Activated CD4-positive, alpha-beta memory T cell treated with anti-CD3 and anti-CD28 coated beads for 36 hours (primary cell): ENCODE measurements around the gene RAD54L. TPM values are rescaled to one million over a fixed set of nuclear protein-coding genes. Genes with fewer than 3 reads are reported as not detected.
"Not testable (repeated sequence)": the region's sequence is repeated elsewhere in the genome, so short reads cannot be mapped to it uniquely, and the experiment has no call there.

Source experiments
- CTCF ChIA-PET: fragments of 350-600 bp; sonication (Branson Sonifier 250); formaldehyde crosslinking; loops from one replicate; lab custom pipeline; 2021; ENCODE audit warnings: antibody characterized with exemption, inconsistent platforms; lab: Charles Lee
- POLR2A ChIA-PET: fragments of 350-600 bp; sonication (Branson Sonifier 250); formaldehyde crosslinking; loops from one replicate; lab custom pipeline; 2021; ENCODE audit warnings: antibody characterized with exemption; lab: Charles Lee
- DNase-seq: peaks from one replicate; pipeline ENCODE4 v3.0.0-alpha.2; 2020
- H3K27ac Mint-ChIP-seq: one replicate; pipeline ENCODE4 v1.8.0; 2021; ENCODE audit warnings: mixed read lengths
- H3K27me3 Mint-ChIP-seq: one replicate; pipeline ENCODE4 v1.8.0; 2021; ENCODE audit warnings: mixed read lengths
- H3K36me3 Mint-ChIP-seq: one replicate; pipeline ENCODE4 v1.8.0; 2021; ENCODE audit warnings: mixed read lengths
- H3K4me1 Mint-ChIP-seq: one replicate; pipeline ENCODE4 v1.8.0; 2021; ENCODE audit warnings: low read depth, mixed read lengths
- H3K4me3 Mint-ChIP-seq: one replicate; pipeline ENCODE4 v1.8.0; 2021; ENCODE audit warnings: mild to moderate bottlenecking, mixed read lengths
- H3K9me3 Mint-ChIP-seq: one replicate; pipeline ENCODE4 v1.8.0; 2021; ENCODE audit warnings: mixed read lengths
- intact Hi-C: fragments of 100-400 bp; cut with micrococcal nuclease; formaldehyde crosslinking; loops from one replicate; pipeline ENCODE4 v1.15.1; 2023
- total RNA-seq, 2 experiments: library from RNA; stranded (reverse); gene quantifications; one replicate each; pipeline ENCODE4 v1.2.3, GENCODE V29; 2021

RAD54L gene
- total RNA-seq, 2 experiments from 2014 or later = 64.9 to 65.0 TPM

DNA sequence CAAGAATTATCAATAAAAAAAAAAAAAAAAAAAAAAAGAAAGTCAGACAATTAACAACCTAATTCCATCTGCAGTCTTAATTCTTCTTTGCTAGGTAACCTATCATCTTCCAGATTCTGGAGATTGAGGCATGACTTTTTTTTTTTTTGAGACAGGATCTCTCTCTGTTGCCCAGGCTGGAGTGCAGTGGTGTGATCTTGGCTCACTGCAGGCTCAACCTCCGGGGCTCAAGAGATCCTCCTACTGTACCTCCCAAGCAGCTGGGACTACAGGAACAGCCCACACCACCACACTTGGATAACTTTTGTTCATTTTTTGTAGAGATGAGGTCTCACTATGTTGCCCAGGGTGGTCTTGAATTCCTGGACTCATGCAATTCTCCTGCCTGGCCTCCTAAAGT, 4.6 kb upstream of the RAD54L start:
- H3K4me3 Mint-ChIP-seq = no peak overlapping the region
- H3K9me3 Mint-ChIP-seq = peaks cover 6% of the 10 kb centered on the region
- peaks cover 6% of the 10 kb centered on the region for H3K4me1 Mint-ChIP-seq
- intact Hi-C loops = no loop called here
- ChIA-PET CTCF (no interaction called here), POLR2A (no interaction called here)
- H3K27me3 Mint-ChIP-seq = no peaks in the 10 kb centered on the region
- H3K27ac Mint-ChIP-seq = no peak overlapping the region
- DNase-seq = no peak
- no peaks in the 10 kb centered on the region for H3K36me3 Mint-ChIP-seq

DNA sequence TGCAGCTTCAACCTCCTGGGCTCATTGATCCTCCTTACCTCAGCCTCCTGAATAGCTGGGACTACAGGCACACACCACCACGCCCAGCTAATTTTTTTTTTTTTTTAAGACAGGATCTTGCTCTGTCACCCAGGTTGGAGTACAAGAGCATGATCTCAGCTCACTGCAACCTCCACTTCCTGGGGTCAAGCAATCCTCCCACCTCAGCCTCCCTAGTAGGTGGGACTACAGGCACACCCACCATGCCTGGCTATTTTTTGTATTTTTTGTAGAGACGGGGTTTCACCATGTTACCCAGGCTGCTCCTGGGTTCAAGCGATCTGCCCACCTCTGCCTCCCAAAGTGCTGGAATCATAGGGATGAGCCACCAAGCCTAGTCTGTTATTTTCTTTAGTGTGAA, 3.7 kb upstream of the RAD54L start:
- intact Hi-C loops, H3K27ac Mint-ChIP-seq, H3K4me3 Mint-ChIP-seq, DNase-seq, H3K9me3 Mint-ChIP-seq, H3K36me3 Mint-ChIP-seq, H3K27me3 Mint-ChIP-seq, POLR2A ChIA-PET: not testable (repeated sequence)
- H3K4me1 Mint-ChIP-seq = peaks cover 13% of the 10 kb centered on the region
- CTCF ChIA-PET = interaction anchor here (0.8 to 4.1 kb wide), 4 partner anchors 19 to 97 kb away, joined by 3 to 44 read pairs (median 4); partner anchors contain the start of gene NSUN4

DNA sequence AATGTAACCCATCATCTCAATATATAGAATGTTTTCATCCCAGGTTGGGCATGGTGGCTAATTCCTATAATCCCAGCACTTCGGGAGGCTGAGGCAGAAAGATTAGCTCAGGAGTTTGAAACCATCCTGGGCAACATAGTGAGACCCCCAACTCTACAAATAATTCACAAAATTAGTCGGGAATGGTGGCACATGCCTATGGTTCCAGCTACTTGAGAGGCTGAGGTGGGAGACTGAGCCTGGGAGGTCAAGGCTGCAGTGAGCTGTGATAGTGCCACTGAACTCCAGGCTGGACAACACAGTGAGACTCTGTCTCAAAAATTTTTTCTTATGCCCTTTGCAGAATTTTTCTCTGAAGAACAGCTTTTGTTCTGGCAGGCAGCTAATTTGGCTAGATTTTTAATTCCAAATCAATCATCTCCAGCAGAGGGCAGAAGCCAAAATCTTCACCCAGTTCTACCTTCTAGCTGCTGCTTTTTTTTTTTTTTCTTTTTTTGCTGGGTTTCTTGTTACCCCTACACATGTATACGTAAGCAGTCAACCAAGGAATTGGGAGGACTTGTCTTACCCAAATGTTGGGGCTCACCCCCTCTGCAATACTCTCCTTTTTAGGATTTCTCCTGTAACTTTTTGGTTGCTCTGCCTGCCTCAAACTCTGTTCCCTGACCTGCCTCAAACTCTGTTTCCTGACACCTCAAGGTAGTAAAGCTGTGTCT, 2.7 kb upstream of the RAD54L start:
- no peak overlapping the region for H3K4me3 Mint-ChIP-seq
- H3K27me3 Mint-ChIP-seq = no peaks in the 10 kb centered on the region
- no peaks in the 10 kb centered on the region for H3K9me3 Mint-ChIP-seq
- no peak for DNase-seq
- peaks cover 16% of the 10 kb centered on the region for H3K36me3 Mint-ChIP-seq
- CTCF ChIA-PET = interaction anchor here (0.6 to 4.1 kb wide), 16 partner anchors 10 to 609 kb away, joined by 3 to 44 read pairs (median 4); partner anchors contain the start of gene NSUN4
- H3K4me1 Mint-ChIP-seq = peaks cover 22% of the 10 kb centered on the region
- POLR2A ChIA-PET = interaction anchor here (0.7 to 1.0 kb wide), 2 partner anchors 29 to 103 kb away, joined by 3 to 10 read pairs; no protein-coding TSS in a partner anchor
- intact Hi-C loops = no loop called here
- H3K27ac Mint-ChIP-seq = no peak overlapping the region

DNA sequence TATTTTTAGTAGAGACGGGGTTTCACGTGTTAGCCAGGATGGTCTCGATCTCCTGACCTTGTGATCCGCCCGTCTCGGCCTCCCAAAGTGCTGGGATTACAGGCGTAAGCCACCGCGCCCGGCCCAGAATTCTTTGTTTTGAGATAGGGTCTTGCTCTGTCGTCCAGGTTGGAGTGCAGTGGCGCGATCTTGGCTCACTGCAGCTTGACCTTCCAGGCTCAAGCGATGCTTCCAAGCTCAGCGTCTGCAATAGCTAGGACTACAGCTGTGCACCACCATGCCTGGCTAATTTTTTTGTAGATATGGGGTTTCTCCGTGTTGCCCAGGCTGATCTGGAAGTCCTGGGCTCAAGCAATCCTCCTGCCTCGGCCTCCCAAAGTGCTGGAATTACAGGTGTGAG, 1.4 kb upstream of the RAD54L start:
- ChIA-PET CTCF (interaction anchor here (0.7 to 4.1 kb wide), 4 partner anchors 22 to 183 kb away, joined by 4 to 44 read pairs (median 10); partner anchors contain the start of gene NSUN4), POLR2A (interaction anchor here (0.6 to 2.2 kb wide), 3 partner anchors 57 to 204 kb away, joined by 3 to 16 read pairs (median 8); partner anchors contain the start of genes LRRC41, NSUN4 and UQCRH)
- Mint-ChIP-seq H3K4me1 (peaks cover 22% of the 10 kb centered on the region), H3K36me3 (peaks cover 23% of the 10 kb centered on the region), H3K4me3 (peak overlapping the region; percentile 95)
- not testable (repeated sequence) for H3K9me3 Mint-ChIP-seq, H3K27ac Mint-ChIP-seq, H3K27me3 Mint-ChIP-seq, DNase-seq
- intact Hi-C loops = loop anchor here (2.0 kb wide), 2 partner anchors 47 to 103 kb away; partner anchors contain the start of gene POMGNT1

DNA sequence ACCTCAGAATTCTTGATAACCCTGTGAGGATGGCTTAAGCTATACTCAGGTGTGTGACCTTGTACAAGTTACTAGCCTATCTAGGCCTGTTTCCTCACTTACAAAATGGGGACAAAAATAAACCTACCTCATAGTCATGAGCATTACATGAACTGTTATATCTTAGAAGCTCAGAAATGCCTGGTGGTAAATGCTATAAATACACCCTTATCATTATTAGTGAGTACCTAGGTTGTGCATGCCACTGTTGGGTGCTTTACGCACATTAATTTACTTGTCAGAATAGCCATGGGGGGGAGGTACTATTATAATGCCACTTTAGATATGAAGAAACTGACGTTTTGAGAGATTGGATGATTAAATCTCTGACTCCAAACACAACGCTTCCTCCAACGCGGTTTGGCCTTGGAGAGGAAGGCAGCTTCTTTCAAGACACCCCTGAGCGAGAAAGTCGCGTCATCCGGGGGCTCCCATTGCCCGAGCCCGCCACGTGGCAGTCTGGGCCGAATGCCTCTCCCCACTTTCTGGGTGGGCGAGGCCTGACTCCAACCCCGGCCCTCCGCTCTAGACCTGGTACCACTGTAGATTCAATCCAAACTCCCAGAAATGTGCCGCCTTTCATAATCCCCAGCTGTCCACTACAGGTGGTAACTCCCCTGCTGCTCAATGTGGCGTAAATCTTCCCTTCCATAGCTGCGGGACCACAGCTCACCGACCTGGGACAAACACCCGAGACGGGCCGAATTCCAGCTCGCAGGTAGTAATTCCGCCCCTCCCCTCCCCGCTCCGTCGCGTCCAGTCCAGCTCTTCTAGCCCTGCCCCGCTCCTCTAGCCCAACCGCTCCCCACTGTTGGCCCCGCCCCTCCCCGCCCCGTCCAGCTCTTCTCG, 771 bp upstream of the RAD54L start:
- ChIA-PET POLR2A (interaction anchor here (0.6 to 2.2 kb wide), 7 partner anchors 20 to 558 kb away, joined by 3 to 16 read pairs (median 3); partner anchors contain the start of genes LRRC41, NSUN4 and UQCRH), CTCF (interaction anchor here (0.8 to 4.1 kb wide), 8 partner anchors 22 to 101 kb away, joined by 3 to 44 read pairs (median 4); partner anchors contain the start of genes LRRC41, NSUN4 and UQCRH)
- peak; percentile 82 for DNase-seq
- H3K27ac Mint-ChIP-seq = peak overlapping the region; percentile 86
- H3K9me3 Mint-ChIP-seq = no peaks in the 10 kb centered on the region
- H3K36me3 Mint-ChIP-seq = peaks cover 27% of the 10 kb centered on the region
- no peaks in the 10 kb centered on the region for H3K27me3 Mint-ChIP-seq
- intact Hi-C loops = loop anchor here (1.0 to 2.0 kb wide), 6 partner anchors 48 to 662 kb away; partner anchors contain the start of genes LRRC41, NASP, POMGNT1 and TMEM69
- H3K4me1 Mint-ChIP-seq = peaks cover 22% of the 10 kb centered on the region
- H3K4me3 Mint-ChIP-seq = peak overlapping the region; percentile 95

DNA sequence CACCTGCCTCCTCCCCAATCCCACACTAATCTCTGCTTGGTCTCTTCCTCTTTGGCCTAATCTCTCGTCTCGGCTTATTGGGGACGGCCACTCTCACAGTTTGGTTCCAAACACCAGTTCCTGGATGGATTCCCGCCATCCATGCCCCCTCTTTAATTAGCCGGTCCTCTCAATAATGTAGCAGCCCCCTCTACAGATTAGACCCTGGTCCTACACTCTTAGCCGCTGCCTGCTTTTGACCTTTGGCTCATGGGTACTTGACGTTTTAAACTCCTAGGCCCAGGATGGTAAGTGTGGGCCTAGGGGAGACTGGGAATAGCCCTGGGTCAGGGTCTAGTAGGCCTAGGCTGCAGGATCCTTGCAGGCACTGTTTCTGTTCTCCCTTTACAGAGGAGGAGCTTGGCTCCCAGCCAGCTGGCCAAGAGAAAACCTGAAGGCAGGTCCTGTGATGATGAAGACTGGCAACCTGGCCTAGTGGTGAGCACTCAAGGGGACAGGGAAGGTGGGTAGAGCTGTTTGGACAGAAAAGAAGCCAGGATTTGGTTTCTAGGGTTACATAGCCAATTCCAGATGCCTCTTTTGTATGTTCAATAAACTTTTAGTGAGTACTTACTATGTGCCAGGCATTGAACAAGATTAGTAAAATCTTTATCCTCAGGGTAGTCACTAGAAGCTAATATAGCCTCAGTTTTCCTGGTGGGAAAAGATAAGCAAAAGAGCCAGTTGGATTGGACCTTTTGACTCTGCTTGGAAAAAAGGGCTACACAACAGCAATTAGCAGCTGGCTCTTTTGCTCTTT, 758 bp downstream of the RAD54L start:
- H3K4me3 Mint-ChIP-seq = peak overlapping the region; percentile 99
- no peaks in the 10 kb centered on the region for H3K27me3 Mint-ChIP-seq
- no peaks in the 10 kb centered on the region for H3K9me3 Mint-ChIP-seq
- H3K4me1 Mint-ChIP-seq = peaks cover 26% of the 10 kb centered on the region
- H3K36me3 Mint-ChIP-seq = peaks cover 42% of the 10 kb centered on the region
- ChIA-PET CTCF (interaction anchor here (0.6 to 2.8 kb wide), 5 partner anchors 24 to 92 kb away, joined by 3 to 16 read pairs (median 4); partner anchors contain the start of genes LRRC41, NSUN4 and UQCRH), POLR2A (interaction anchor here (2.2 kb wide), 1 partner anchor 55 kb away, joined by 16 read pairs; the partner anchor contains the start of genes LRRC41 and UQCRH)
- intact Hi-C loops = no loop called here
- peak overlapping the region; percentile 91 for H3K27ac Mint-ChIP-seq
- DNase-seq = peak; percentile 62

DNA sequence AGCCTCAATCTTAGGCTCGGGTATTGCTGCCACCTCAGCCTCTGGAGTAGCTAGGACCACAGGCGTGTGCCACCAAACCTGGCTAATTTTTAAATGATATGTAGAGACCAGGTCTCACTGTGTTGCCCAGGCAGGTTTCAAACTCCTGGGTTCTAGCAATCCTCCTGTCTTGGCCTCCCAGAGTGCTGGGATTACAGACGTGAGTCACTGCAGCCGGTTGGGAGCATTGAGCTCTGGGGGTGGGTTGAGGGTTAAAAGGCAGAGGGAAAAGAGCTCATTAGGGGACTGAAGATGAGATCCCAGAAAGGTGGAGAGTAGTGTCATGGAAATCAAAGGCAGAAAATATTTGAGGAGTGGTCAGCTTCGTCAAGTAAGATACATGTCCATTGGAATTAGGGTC, 7.1 kb downstream of the RAD54L start:
- Mint-ChIP-seq H3K27me3 (no peaks in the 10 kb centered on the region), H3K27ac (no peak overlapping the region), H3K9me3 (no peaks in the 10 kb centered on the region), H3K36me3 (peaks cover 61% of the 10 kb centered on the region), H3K4me3 (no peak overlapping the region), H3K4me1 (peaks cover 10% of the 10 kb centered on the region)
- CTCF ChIA-PET = interaction anchor here (1.4 to 1.8 kb wide), 2 partner anchors 10 to 31 kb away, joined by 5 to 7 read pairs; no protein-coding TSS in a partner anchor
- POLR2A ChIA-PET = interaction anchor here (0.6 kb wide), 1 partner anchor 13 kb away, joined by 3 read pairs; no protein-coding TSS in a partner anchor
- intact Hi-C loops = no loop called here
- no peak for DNase-seq

DNA sequence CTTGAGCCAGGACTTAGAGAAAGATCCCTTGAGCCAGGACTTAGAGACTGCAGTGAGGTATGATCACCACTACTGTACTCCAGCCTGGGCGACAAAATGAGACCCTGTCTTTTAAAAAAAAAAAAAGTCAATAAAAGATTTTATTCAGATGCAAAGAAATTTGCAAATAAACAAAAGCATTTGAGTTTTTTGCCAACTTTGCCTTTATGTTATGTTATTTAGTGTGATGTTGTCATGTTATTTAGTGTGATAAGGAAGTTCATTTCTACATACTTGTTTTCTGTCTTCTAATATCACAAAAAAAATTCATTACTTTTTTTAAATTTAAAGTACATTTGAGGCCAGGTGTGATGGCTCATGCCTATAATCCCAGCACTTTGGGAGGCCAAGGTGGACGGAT, 9.0 kb downstream of the RAD54L start:
- H3K4me1 Mint-ChIP-seq = peaks cover 9% of the 10 kb centered on the region
- no peak overlapping the region for H3K4me3 Mint-ChIP-seq
- ChIA-PET CTCF (no interaction called here), POLR2A (no interaction called here)
- no peaks in the 10 kb centered on the region for H3K27me3 Mint-ChIP-seq
- intact Hi-C loops = no loop called here
- no peak for DNase-seq
- no peaks in the 10 kb centered on the region for H3K9me3 Mint-ChIP-seq
- H3K27ac Mint-ChIP-seq = no peak overlapping the region
- H3K36me3 Mint-ChIP-seq = peaks cover 68% of the 10 kb centered on the region

DNA sequence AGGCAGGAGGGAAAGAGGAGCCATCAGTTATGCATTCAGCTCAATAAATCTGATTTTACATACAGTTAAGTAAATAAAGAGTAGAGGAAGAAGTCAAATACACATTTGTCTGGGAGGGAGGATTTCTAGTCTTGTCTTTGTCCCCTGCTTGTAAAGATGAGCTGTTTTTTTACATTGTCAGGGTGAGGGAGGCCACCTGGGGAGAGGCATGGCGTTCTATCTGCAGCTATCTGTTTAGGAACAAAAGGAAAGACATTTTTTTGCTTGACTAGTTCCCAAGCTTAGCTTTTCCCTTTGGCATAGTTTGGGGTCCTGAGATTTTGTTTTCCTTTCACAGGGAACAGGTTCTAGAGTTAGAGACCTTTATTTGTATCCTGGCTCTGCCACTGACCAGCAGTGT, 14.9 kb downstream of the RAD54L start:
- intact Hi-C loops = no loop called here
- Mint-ChIP-seq H3K4me3 (no peak overlapping the region), H3K36me3 (peaks cover 78% of the 10 kb centered on the region), H3K4me1 (no peaks in the 10 kb centered on the region), H3K9me3 (no peaks in the 10 kb centered on the region), H3K27me3 (no peaks in the 10 kb centered on the region), H3K27ac (no peak overlapping the region)
- ChIA-PET POLR2A (interaction anchor here (1.4 kb wide), 1 partner anchor 22 kb away, joined by 3 read pairs; no protein-coding TSS in a partner anchor), CTCF (interaction anchor here (1.3 kb wide), 1 partner anchor 17 kb away, joined by 5 read pairs; no protein-coding TSS in a partner anchor)
- no peak for DNase-seq

DNA sequence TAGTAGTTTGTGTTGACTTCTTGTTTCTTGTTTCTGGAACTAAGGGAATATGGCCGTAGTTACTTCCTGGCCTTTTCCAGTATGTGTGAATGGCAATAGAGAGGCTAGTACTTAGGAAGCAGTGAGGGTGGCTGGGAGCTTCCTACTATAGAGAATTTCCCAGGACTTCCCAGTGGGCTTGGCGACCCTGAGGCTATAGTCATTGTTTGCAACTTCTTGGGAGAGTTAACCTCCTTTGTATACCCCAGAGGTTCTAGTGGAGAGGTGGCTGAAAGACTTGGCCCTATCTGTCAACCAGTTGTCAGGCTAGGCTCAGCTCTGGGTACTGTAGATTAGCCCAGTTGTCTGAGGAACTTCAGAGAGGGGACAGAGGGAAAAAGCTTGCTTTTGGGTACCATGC, 15.6 kb downstream of the RAD54L start:
- Mint-ChIP-seq H3K4me3 (no peak overlapping the region), H3K27ac (no peak overlapping the region), H3K4me1 (no peaks in the 10 kb centered on the region), H3K27me3 (no peaks in the 10 kb centered on the region), H3K9me3 (no peaks in the 10 kb centered on the region), H3K36me3 (peaks cover 81% of the 10 kb centered on the region)
- intact Hi-C loops = no loop called here
- ChIA-PET POLR2A (interaction anchor here (1.4 kb wide), 1 partner anchor 22 kb away, joined by 3 read pairs; no protein-coding TSS in a partner anchor), CTCF (interaction anchor here (1.3 kb wide), 1 partner anchor 18 kb away, joined by 5 read pairs; no protein-coding TSS in a partner anchor)
- no peak for DNase-seq

DNA sequence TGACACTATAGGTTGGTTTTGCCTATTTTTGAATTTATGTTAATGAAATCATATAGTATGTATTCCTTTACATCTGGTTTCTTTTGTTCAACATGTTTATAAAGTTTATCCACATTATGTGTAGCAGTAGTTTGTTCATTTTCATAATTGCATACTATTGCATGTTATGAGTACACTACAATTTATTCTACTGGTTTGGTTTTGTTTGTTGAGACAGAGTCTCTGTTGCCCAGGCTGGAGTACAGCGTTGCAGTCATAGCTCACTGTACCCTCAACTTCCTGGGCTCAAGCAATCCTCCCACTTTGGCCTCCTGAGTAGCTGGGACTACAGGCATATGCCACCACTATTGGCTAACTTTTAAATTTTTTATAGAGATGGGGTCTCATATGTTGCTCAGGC, 21.0 kb downstream of the RAD54L start:
- POLR2A ChIA-PET = no interaction called here
- CTCF ChIA-PET = no interaction called here
- Mint-ChIP-seq H3K36me3 (peaks cover 81% of the 10 kb centered on the region), H3K27ac (no peak overlapping the region), H3K9me3 (no peaks in the 10 kb centered on the region), H3K4me3 (no peak overlapping the region), H3K27me3 (no peaks in the 10 kb centered on the region), H3K4me1 (no peaks in the 10 kb centered on the region)
- intact Hi-C loops = no loop called here
- no peak for DNase-seq
